IPS DF 6.9 (cell line): ENCODE data around the gene TTBK2.

Source experiments
- DNase-seq: peaks from one replicate; pipeline ENCODE4 v3.0.0-alpha.2; 2013; ENCODE audit warnings: low read depth, low spot score
- H3K27ac ChIP-seq: one replicate; pipeline ENCODE4 v1.5.1; 2013; ENCODE audit warnings: low read length, control low read depth
- H3K27me3 ChIP-seq: 2 replicates; pipeline ENCODE4 v1.6.1; 2013; ENCODE audit warnings: mild to moderate bottlenecking, low read length; ENCODE audit not compliant: control insufficient read depth, insufficient read depth
- H3K36me3 ChIP-seq: 2 replicates; pipeline ENCODE4 v1.6.1; 2013; ENCODE audit warnings: low read length; ENCODE audit not compliant: control insufficient read depth, insufficient read depth
- H3K4me1 ChIP-seq: 2 replicates; pipeline ENCODE4 v1.6.1; 2013; ENCODE audit warnings: low read length; ENCODE audit not compliant: control insufficient read depth, insufficient read depth
- H3K4me3 ChIP-seq: 2 replicates; pipeline ENCODE4 v1.5.1; 2013; ENCODE audit warnings: mild to moderate bottlenecking, low read length
- H3K9me3 ChIP-seq: 2 replicates; pipeline ENCODE4 v1.6.1; 2013; ENCODE audit warnings: low read length, inconsistent platforms; ENCODE audit not compliant: control insufficient read depth, insufficient read depth
- WGBS: extraction: QIAGEN DNeasy Blood & Tissue Kit; methylation state at CpG from one replicate; pipeline ENCODE4 v1.1.7; 2013; ENCODE audit warnings: mixed read lengths, missing lambda C conversion rate; ENCODE audit not compliant: insufficient read length, insufficient coverage; 5-methylcytosine and 5-hydroxymethylcytosine counted together

Gene TTBK2

GRCh38 chr15:42737529-42738328 lies 182.8 kb downstream of the TTBK2 start:
- no CpG with 5 or more reads among the region's 21 CpGs for WGBS
- Histone ChIP-seq H3K27me3 (no peaks in the 10 kb centered on the region), H3K36me3 (peaks cover 7% of the 10 kb centered on the region; the same call in 1 of the 2 replicates), H3K27ac (no peak overlapping the region), H3K4me3 (no peak overlapping the region; the same call in 1 of the 2 replicates), H3K9me3 (no peaks in the 10 kb centered on the region), H3K4me1 (no peaks in the 10 kb centered on the region)
- DNase-seq, result no peak

DNA sequence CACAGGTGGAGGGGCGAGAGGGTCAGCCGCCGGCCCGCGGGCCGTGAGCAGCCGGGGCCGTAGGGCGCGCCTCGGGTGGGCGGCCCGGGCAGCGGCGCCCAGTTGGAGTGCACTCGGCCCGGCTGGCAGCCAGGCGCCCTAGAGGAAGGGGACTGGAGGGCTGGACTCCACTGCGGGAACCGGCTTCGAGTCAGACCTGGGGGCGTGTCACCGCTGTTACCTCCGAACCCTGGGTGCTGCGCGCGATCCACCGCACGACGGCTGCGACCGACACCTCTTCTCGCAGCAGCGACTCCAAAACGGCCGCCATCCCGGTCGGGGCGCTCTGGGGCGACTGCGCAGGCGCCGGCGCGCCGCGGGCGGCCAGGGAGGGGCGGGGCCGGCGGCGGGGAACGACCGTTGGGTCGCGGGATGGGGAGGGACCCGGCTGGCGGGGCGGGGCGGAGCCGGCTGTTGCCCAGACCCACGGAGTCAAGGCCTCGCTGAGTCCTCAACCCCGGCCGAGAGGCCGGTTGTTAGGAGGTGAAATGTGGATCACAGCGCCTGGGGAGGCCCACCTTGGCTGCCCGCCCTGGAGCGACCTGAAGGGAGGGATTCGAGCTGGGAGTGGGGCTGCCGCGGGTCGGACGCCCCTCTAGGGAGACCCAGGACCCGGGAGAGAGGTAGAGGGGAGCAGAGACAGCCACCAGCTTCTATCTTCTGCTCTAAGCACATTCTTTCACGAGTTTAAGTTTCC lies 183.6 kb downstream of the TTBK2 start, which contains the start of gene CDAN1:
TSS of gene CDAN1 (minus strand) at position 336 of the 736 bp plus-strand sequence. CDS start at position 310, 26 bp downstream.
- no peak within 1 kb of the TSS for H3K27ac ChIP-seq
- H3K4me1 ChIP-seq, result no peaks in the 10 kb centered on the region
- no peaks in the 10 kb centered on the region for H3K27me3 ChIP-seq
- peak within 1 kb of the TSS; percentile 62 for H3K4me3 ChIP-seq
- no peaks in the 10 kb centered on the region for H3K9me3 ChIP-seq
- H3K36me3 ChIP-seq, result peaks cover 14% of the 10 kb centered on the region; the same call in 1 of the 2 replicates
- peak; percentile 48 for DNase-seq
- WGBS, result no CpG with 5 or more reads among the region's 76 CpGs

- Histone ChIP-seq H3K27ac (no peak overlapping the region), H3K9me3 (no peaks in the 10 kb centered on the region), H3K4me1 (no peaks in the 10 kb centered on the region), H3K36me3 (peaks cover 14% of the 10 kb centered on the region; the same call in 1 of the 2 replicates), H3K4me3 (peak overlapping the region; percentile 62), H3K27me3 (no peaks in the 10 kb centered on the region)
- DNase-seq, result no peak
- WGBS, result no CpG with 5 or more reads among the region's 55 CpGs
Measured at GRCh38 chr15:42736178-42736792, 184.3 kb downstream of the TTBK2 start.

GRCh38 chr15:42735382-42736165 lies 185.0 kb downstream of the TTBK2 start:
- Histone ChIP-seq H3K27me3 (no peaks in the 10 kb centered on the region), H3K27ac (no peak overlapping the region), H3K4me1 (no peaks in the 10 kb centered on the region), H3K9me3 (no peaks in the 10 kb centered on the region), H3K36me3 (peaks cover 14% of the 10 kb centered on the region; the same call in 1 of the 2 replicates), H3K4me3 (peak overlapping the region; percentile 62; the same call in 1 of the 2 replicates)
- DNase-seq, result no peak
- 100% methylated on average over 1 of the region's 19 CpGs for WGBS

GRCh38 chr15:42734076-42734672 lies 186.4 kb downstream of the TTBK2 start:
- no peaks in the 10 kb centered on the region for H3K9me3 ChIP-seq
- no peak overlapping the region for H3K4me3 ChIP-seq
- peaks cover 14% of the 10 kb centered on the region; the same call in 1 of the 2 replicates for H3K36me3 ChIP-seq
- H3K27ac ChIP-seq, result no peak overlapping the region
- H3K27me3 ChIP-seq, result no peaks in the 10 kb centered on the region
- no CpG with 5 or more reads among the region's 6 CpGs for WGBS
- peaks cover 2% of the 10 kb centered on the region; the same call in 1 of the 2 replicates for H3K4me1 ChIP-seq
- no peak for DNase-seq

DNA sequence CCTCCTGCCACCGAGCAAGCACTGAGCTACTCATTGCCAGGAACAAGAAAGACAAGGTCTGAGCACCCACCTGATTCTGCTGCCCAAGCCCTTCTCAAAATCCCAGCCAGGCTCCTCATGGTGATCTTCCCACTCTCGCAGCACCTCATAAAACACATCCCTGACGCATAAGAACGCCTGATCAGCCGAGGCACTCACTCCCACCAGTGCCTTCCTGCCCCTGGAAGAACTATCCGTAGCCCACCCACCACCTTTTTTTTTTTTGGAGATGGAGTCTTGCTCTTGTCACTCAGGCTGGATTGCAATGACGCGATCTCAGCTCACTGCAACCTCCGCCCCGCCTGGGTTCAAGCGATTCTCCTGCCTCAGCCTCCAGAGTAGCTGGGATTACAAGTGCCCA lies 187.6 kb downstream of the TTBK2 start:
- no peaks in the 10 kb centered on the region for H3K9me3 ChIP-seq
- H3K27ac ChIP-seq, result no peak overlapping the region
- H3K4me1 ChIP-seq, result peaks cover 2% of the 10 kb centered on the region; the same call in 1 of the 2 replicates
- no peak overlapping the region for H3K4me3 ChIP-seq
- no peak for DNase-seq
- WGBS, result no CpG with 5 or more reads among the region's 11 CpGs
- no peaks in the 10 kb centered on the region for H3K27me3 ChIP-seq
- H3K36me3 ChIP-seq, result peaks cover 14% of the 10 kb centered on the region; the same call in 1 of the 2 replicates

DNA sequence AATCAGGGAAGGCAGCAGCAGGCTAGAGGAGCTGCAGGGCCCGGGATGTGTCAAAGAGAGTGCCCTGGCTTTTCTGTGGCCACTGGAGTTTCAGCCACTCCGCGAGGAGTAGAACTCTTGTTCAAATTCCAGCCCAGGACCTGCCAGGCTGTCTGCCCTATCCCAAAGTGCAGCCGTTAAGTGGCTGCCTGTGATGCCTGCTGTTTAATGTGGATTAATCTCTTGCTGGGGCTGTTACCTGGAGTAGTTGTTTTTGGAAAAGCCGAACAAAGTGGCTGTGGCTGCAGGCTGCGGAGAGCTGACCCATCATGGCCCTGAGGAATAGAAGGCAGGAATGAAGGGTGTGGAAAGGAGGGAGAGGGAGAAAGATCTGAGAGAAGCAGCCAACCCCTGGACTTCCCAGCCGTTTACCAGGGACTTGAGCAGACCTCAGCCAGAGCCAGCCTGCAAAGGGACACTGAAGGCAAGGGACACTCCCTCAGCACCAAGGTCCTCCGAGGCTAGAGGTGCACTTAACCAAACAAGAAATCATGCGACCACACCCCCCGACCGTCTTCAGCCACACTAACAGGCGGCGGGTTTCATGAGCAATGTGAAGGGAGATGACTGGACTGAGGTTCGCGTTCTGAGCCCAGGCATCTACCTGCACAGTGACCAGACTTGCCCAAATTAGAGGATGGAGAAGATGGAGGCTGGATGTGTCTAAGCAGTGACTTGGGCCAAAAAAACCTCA lies 188.3 kb downstream of the TTBK2 start:
- no peaks in the 10 kb centered on the region for H3K27me3 ChIP-seq
- H3K27ac ChIP-seq, result no peak overlapping the region
- H3K4me3 ChIP-seq, result no peak overlapping the region
- WGBS, result no CpG with 5 or more reads among the region's 15 CpGs
- peaks cover 2% of the 10 kb centered on the region; the same call in 1 of the 2 replicates for H3K4me1 ChIP-seq
- H3K9me3 ChIP-seq, result no peaks in the 10 kb centered on the region
- no peak for DNase-seq
- peaks cover 21% of the 10 kb centered on the region; the same call in 1 of the 2 replicates for H3K36me3 ChIP-seq

- no CpG with 5 or more reads among the region's 6 CpGs for WGBS
- H3K4me1 ChIP-seq, result peaks cover 2% of the 10 kb centered on the region; the same call in 1 of the 2 replicates
- H3K36me3 ChIP-seq, result peaks cover 21% of the 10 kb centered on the region; the same call in 1 of the 2 replicates
Measured at GRCh38 chr15:42731461-42731860, 189.1 kb downstream of the TTBK2 start.

DNA sequence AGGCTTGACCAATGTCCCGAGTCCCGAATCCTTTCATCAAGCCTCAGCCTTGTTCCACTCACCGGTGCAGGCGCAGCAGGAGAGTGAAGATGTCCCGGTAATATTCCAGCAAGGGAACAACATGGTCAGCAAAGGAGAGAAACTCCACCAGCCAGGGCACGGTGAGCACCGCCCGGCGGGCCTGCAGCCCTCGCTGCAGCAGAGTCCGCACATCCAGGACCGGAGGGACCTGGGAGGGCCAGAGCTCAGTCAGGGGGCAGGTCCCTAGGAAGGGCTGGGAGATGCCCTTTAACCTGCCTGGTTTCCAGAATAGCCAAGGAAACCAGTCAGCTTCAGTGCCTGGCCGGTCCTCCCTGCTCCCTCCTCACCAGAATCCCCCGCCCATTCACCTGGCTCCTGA lies 190.0 kb downstream of the TTBK2 start:
- no peak overlapping the region for H3K4me3 ChIP-seq
- H3K27ac ChIP-seq, result no peak overlapping the region
- no peaks in the 10 kb centered on the region for H3K9me3 ChIP-seq
- WGBS, result no CpG with 5 or more reads among the region's 14 CpGs
- H3K4me1 ChIP-seq, result peaks cover 2% of the 10 kb centered on the region; the same call in 1 of the 2 replicates
- H3K36me3 ChIP-seq, result peaks cover 26% of the 10 kb centered on the region
- no peak for DNase-seq
- H3K27me3 ChIP-seq, result no peaks in the 10 kb centered on the region

More at GRCh38 chr15:42731461-42731860, 189.1 kb downstream of the TTBK2 start:
- no peaks in the 10 kb centered on the region for H3K27me3 ChIP-seq
- H3K9me3 ChIP-seq, result no peaks in the 10 kb centered on the region
- no peak overlapping the region for H3K27ac ChIP-seq
- DNase-seq, result no peak
- H3K4me3 ChIP-seq, result no peak overlapping the region
